ENCODE data around the gene MPG.

DNA sequence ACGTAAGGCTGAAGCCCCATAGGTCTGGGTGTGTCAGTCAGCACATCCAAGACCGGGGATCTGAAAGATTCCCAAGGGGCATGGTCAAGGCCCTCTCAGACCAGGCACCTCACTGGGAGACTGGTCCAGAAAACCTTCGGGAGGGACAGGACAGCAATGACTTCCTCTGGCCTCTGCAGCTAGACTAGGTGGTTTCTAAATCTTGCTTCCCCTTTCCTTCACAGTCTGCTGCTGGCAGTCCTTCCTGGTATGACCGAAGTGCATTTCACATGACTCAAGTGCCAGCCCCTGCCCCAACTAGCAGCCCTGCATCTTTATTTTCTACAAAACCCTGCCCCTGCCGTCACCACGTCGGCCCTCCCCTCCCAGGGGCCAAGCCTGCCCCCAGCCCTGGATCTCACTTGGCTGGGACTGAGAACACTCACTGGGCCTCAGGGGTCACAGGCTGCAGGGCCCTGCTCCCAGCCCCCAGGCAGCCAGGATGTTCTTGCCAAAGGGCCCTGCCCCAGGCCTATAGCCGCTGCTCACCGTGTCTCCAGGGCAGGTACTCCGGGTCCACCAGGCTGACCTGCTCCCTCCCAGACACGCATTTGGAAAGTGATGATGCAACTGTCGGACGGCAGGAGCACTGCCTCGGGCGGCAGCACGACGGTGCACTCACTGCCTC lies 42.9 kb upstream of the MPG start:
- TF ChIP-seq, protein P1, sequence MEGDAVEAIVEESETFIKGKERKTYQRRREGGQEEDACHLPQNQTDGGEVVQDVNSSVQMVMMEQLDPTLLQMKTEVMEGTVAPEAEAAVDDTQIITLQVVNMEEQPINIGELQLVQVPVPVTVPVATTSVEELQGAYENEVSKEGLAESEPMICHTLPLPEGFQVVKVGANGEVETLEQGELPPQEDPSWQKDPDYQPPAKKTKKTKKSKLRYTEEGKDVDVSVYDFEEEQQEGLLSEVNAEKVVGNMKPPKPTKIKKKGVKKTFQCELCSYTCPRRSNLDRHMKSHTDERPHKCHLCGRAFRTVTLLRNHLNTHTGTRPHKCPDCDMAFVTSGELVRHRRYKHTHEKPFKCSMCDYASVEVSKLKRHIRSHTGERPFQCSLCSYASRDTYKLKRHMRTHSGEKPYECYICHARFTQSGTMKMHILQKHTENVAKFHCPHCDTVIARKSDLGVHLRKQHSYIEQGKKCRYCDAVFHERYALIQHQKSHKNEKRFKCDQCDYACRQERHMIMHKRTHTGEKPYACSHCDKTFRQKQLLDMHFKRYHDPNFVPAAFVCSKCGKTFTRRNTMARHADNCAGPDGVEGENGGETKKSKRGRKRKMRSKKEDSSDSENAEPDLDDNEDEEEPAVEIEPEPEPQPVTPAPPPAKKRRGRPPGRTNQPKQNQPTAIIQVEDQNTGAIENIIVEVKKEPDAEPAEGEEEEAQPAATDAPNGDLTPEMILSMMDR (IDR thresholded peaks at IDR 0.05) = no peak
- TF ChIP-seq POLR2AphosphoS5 (IDR thresholded peaks at IDR 0.05) (no peak), POLR2A (IDR thresholded peaks at IDR 0.05; ENCODE audit: low read depth) (no peak)

Measured in esophagus muscularis mucosa (tissue), 3 donors.